Fibroblast of mammary gland (primary cell): ENCODE data around the gene ALOX5.

ENCODE experiments used
- DNase-seq: peaks from one replicate; pipeline ENCODE4 v3.0.0-alpha.2; 2010; ENCODE audit warnings: low read depth
- H3K4me3 ChIP-seq: 2 replicates; pipeline ENCODE4 v1.5.1; 2011; ENCODE audit warnings: low read depth, mild to moderate bottlenecking, low read length, moderate library complexity; ENCODE audit not compliant: control insufficient read depth
- CTCF ChIP-seq: conservative IDR thresholded peaks from 2 replicates; pipeline ENCODE4 v1.5.1; 2011; ENCODE audit warnings: low read depth, low read length, inconsistent platforms; ENCODE audit not compliant: control insufficient read depth, insufficient read depth

Gene ALOX5

GRCh38 chr10:45437587-45438465, 63.8 kb downstream of the ALOX5 start:
- no peak for DNase-seq
- TF ChIP-seq CTCF: no peak
- no peak overlapping the region for H3K4me3 ChIP-seq

- no peak overlapping the region for H3K4me3 ChIP-seq
- TF ChIP-seq CTCF: no peak
- DNase-seq: no peak
Measured at GRCh38 chr10:45438466-45439090, 64.6 kb downstream of the ALOX5 start.

- no peak for TF ChIP-seq CTCF
- H3K4me3 ChIP-seq: no peak overlapping the region
- no peak for DNase-seq
Measured at GRCh38 chr10:45439365-45439764, 65.3 kb downstream of the ALOX5 start.

DNA sequence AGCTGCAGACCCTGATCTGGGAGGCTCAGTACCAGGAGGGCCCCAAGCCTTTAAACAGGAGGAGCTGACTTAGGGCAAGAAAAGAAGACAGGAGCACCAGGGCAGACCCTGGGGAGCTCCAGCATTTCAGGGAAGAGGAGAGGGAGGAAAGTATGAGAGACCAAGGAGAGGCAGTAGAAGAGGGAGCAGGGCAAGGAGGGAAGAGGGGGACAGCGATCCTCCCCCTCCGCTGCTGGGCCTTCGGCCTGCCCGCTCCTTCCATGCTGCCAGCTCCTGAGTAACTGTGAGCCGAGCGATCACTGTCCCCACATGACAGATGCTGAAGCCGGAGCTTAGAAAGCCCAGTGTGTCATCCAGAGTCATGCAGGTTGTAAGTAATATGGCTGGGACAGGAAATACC, 65.9 kb downstream of the ALOX5 start:
- TF ChIP-seq CTCF: no peak
- no peak for DNase-seq
- no peak overlapping the region for H3K4me3 ChIP-seq

GRCh38 chr10:45440511-45441062, 66.6 kb downstream of the ALOX5 start:
- DNase-seq: no peak
- TF ChIP-seq CTCF: no peak
- H3K4me3 ChIP-seq: no peak overlapping the region

DNA sequence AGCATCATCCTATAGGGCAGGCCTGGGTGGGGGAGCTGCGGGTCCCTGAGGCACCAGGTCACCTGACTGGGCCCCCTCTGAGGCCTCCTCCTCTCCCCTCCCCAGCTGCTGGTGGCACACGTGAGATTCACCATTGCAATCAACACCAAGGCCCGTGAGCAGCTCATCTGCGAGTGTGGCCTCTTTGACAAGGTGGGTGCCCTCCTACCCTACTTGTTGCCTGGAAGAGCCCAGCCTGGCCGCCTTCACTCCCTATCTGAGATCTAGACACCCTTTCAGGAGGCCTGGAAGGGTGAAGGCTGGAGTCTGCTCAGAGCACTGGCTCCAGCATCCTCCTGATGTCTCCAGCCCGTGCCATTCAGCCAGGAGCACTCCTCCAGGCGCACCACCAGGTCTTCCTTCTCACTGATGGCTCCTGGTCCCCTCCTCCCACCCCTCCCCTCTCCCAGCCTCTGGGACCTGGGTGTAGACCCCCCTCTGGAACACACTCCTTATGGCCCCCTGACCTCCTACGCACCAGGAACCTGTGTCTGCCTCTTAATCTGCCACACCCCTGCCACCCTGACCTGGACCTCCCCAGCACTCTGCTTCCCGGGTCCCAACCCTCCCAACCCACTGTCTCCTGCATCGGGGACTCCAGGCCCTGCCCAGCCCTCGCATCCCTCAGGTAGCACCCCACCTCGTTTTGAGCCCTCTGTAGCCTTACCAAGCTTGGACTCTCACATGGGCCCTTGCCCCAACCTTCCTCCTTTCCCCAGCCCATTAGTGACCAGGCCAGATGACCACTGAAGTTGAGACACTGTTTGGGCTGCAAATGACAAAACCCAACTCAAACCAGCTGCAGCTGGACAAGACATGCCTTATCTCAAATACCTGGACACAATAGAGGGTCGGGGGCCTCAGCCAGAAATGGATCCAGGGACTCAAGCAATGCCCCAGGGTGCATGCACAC, 67.5 kb downstream of the ALOX5 start:
- no peak overlapping the region for H3K4me3 ChIP-seq
- no peak for DNase-seq
- no peak for TF ChIP-seq CTCF
